GM19043 (cell line): Measurements from ENCODE around the gene TSPAN3.

ENCODE experiments used
- ATAC-seq: cut with Tn5 transposase; IDR thresholded peaks from one replicate; pipeline ENCODE4 v1.9.1; 2021; ENCODE audit warnings: low read depth; ENCODE audit not compliant: unreplicated experiment

TSPAN3 gene

GRCh38 chr15:77035584-77035983, 35.3 kb downstream of the TSPAN3 start:
- ATAC-seq = no peak

- no peak for ATAC-seq
Observed at GRCh38 chr15:77034695-77035489, 36.0 kb downstream of the TSPAN3 start.

- no peak for ATAC-seq
Observed at GRCh38 chr15:77033729-77034671, 36.9 kb downstream of the TSPAN3 start.

GRCh38 chr15:77033417-77033728, 37.5 kb downstream of the TSPAN3 start:
- ATAC-seq = no peak

GRCh38 chr15:77032647-77033416, 38.1 kb downstream of the TSPAN3 start:
- ATAC-seq = no peak

- ATAC-seq = no peak
Observed at GRCh38 chr15:77032052-77032646, 38.8 kb downstream of the TSPAN3 start.

GRCh38 chr15:77031376-77032050, 39.4 kb downstream of the TSPAN3 start:
- ATAC-seq = peak; percentile 53

GRCh38 chr15:77030928-77031375, 40.0 kb downstream of the TSPAN3 start:
- ATAC-seq = no peak

- ATAC-seq = no peak
Observed at GRCh38 chr15:77030048-77030927, 40.6 kb downstream of the TSPAN3 start.

- ATAC-seq = no peak
Observed at GRCh38 chr15:77029166-77030047, 41.5 kb downstream of the TSPAN3 start.

GRCh38 chr15:77028451-77029165, 42.3 kb downstream of the TSPAN3 start:
- ATAC-seq = no peak

GRCh38 chr15:77027697-77028450, 43.0 kb downstream of the TSPAN3 start:
- ATAC-seq = no peak

GRCh38 chr15:77027111-77027696, 43.7 kb downstream of the TSPAN3 start:
- ATAC-seq = no peak

- no peak for ATAC-seq
Observed at GRCh38 chr15:77026501-77027110, 44.3 kb downstream of the TSPAN3 start.

- no peak for ATAC-seq
Observed at GRCh38 chr15:77025941-77026411, 44.9 kb downstream of the TSPAN3 start.
